ENCODE data around the gene MBOAT1. TPM values are rescaled to one million over a fixed set of nuclear protein-coding genes. Genes with fewer than 3 reads are reported as not detected.

Gene MBOAT1
- total RNA-seq, 2 experiments from 2014 or later = not detected

DNA sequence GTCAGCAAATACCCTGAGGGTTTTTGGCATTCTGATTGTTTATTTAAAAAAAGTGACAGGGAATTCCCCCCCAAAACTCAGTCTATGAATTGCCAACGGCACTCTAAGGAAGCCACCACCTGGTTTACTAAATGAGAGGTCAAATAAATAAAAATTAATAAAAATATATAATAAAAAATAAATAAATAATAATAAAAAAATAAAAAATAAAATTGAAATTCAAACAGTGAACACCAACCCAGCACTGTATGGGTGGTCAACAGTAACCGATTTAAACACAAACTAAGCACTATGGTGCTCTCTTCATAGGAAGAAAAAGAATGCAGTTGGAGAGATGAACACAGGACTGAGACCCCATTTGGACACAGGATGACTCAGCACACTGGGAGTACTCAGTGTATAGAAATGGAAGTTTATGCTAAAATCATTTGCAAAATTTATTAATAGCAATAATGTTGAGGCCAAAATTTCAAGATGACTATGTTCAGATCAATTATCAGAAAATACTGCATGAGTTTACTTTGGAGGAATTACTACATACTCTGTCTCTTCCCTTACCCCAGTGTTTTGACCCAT, 98.5 kb downstream of the MBOAT1 start:
- no peak overlapping the region for H3K4me2 ChIP-seq (ENCODE audit: low read length)
- no peak overlapping the region for H3K27ac ChIP-seq (ENCODE audit: low read depth, low read length, poor library complexity, severe bottlenecking)
- no peaks in the 10 kb centered on the region for H3K36me3 ChIP-seq (ENCODE audit: insufficient read depth, low read length)
- POLR2A ChIA-PET = no interaction called here
- H3K4me1 ChIP-seq (ENCODE audit: insufficient read depth, low read length, poor library complexity, severe bottlenecking) = no peaks in the 10 kb centered on the region
- no peaks in the 10 kb centered on the region for H3K79me2 ChIP-seq (ENCODE audit: insufficient read depth, low read depth, low read length)
- H3K9me3 ChIP-seq (ENCODE audit: low read length) = no peaks in the 10 kb centered on the region
- no peaks in the 10 kb centered on the region for H3K9me2 ChIP-seq (ENCODE audit: insufficient read depth, low read length)
- no peak overlapping the region for H2AFZ ChIP-seq (ENCODE audit: low read length)
- no peak overlapping the region for H3K4me3 ChIP-seq (ENCODE audit: low read depth, low read length, poor library complexity, severe bottlenecking)
- no peaks in the 10 kb centered on the region for H4K20me1 ChIP-seq (ENCODE audit: insufficient read depth, low read length)
- no peak for DNase-seq (ENCODE audit: low spot score)
- CTCF ChIA-PET (ENCODE audit: unreplicated experiment) = no interaction called here
- no TSS peak for BruUV-seq (replicated peaks)
- intact Hi-C loops (cut with micrococcal nuclease; ENCODE audit: unreplicated experiment) = no loop called here
- TF ChIP-seq EZH2phosphoT487 (IDR thresholded peaks at IDR 0.05; ENCODE audit: borderline replicate concordance, low read depth, low read length) = no peak
- TF ChIP-seq, protein P1, sequence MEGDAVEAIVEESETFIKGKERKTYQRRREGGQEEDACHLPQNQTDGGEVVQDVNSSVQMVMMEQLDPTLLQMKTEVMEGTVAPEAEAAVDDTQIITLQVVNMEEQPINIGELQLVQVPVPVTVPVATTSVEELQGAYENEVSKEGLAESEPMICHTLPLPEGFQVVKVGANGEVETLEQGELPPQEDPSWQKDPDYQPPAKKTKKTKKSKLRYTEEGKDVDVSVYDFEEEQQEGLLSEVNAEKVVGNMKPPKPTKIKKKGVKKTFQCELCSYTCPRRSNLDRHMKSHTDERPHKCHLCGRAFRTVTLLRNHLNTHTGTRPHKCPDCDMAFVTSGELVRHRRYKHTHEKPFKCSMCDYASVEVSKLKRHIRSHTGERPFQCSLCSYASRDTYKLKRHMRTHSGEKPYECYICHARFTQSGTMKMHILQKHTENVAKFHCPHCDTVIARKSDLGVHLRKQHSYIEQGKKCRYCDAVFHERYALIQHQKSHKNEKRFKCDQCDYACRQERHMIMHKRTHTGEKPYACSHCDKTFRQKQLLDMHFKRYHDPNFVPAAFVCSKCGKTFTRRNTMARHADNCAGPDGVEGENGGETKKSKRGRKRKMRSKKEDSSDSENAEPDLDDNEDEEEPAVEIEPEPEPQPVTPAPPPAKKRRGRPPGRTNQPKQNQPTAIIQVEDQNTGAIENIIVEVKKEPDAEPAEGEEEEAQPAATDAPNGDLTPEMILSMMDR (conservative IDR thresholded peaks at IDR 0.05; ENCODE audit: low read length) = no peak

DNA sequence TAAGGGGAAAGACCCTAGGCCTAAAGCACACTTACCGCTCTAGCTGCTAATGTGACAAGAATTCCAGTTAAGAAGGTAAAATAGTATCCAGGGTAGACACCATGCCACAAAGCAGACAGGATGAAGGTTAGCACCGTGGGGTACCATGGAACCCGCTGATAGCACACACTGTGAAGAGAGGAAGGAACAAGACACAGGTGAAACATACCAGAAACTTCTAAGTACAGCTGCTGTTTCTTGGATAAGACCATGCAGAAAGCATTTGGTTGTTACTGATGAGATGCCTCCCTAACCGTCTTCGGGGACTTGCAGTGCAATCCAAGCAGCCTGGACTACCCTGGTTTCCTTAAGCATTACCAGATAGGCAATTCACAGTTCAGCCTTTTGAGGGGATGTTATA, 99.4 kb downstream of the MBOAT1 start:
- no peak overlapping the region for H2AFZ ChIP-seq (ENCODE audit: low read length)
- intact Hi-C loops (cut with micrococcal nuclease; ENCODE audit: unreplicated experiment) = no loop called here
- TF ChIP-seq, protein P1 (conservative IDR thresholded peaks at IDR 0.05; ENCODE audit: low read length) = no peak
- no peak for TF ChIP-seq EZH2phosphoT487 (IDR thresholded peaks at IDR 0.05; ENCODE audit: borderline replicate concordance, low read depth, low read length)
- H3K9me2 ChIP-seq (ENCODE audit: insufficient read depth, low read length) = no peaks in the 10 kb centered on the region
- no peaks in the 10 kb centered on the region for H3K36me3 ChIP-seq (ENCODE audit: insufficient read depth, low read length)
- ChIA-PET POLR2A (no interaction called here), CTCF (ENCODE audit: unreplicated experiment) (no interaction called here)
- DNase-seq (ENCODE audit: low spot score) = no peak
- H3K27ac ChIP-seq (ENCODE audit: low read depth, low read length, poor library complexity, severe bottlenecking) = no peak overlapping the region
- H3K79me2 ChIP-seq (ENCODE audit: insufficient read depth, low read depth, low read length) = no peaks in the 10 kb centered on the region
- H3K9me3 ChIP-seq (ENCODE audit: low read length) = no peaks in the 10 kb centered on the region
- no peak overlapping the region for H3K4me3 ChIP-seq (ENCODE audit: low read depth, low read length, poor library complexity, severe bottlenecking)
- H3K4me1 ChIP-seq (ENCODE audit: insufficient read depth, low read length, poor library complexity, severe bottlenecking) = no peaks in the 10 kb centered on the region
- H4K20me1 ChIP-seq (ENCODE audit: insufficient read depth, low read length) = no peaks in the 10 kb centered on the region
- H3K4me2 ChIP-seq (ENCODE audit: low read length) = no peak overlapping the region
- BruUV-seq (replicated peaks) = no TSS peak

DNA sequence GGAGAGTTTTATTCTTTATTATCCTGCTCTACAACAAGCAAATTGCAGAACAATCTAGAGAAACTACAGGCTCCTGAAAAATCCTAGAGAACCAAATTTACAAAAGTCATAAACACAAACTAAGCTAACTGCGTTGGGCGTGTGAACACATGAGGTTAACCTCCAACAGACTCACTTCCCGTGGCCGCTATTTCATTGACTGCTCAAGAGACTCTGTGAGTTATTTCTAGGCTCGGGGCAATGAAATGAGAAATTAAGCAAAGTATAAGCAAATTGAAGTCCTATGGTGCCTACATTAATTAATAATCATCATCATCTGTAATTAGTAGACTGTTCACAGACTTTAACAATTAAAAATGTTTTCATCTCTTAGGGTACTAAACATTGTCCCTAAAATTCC, 100.0 kb downstream of the MBOAT1 start:
- Histone ChIP-seq H2AFZ (ENCODE audit: low read length) (no peak overlapping the region), H3K27ac (ENCODE audit: low read depth, low read length, poor library complexity, severe bottlenecking) (no peak overlapping the region), H4K20me1 (ENCODE audit: insufficient read depth, low read length) (no peaks in the 10 kb centered on the region), H3K4me1 (ENCODE audit: insufficient read depth, low read length, poor library complexity, severe bottlenecking) (no peaks in the 10 kb centered on the region), H3K9me2 (ENCODE audit: insufficient read depth, low read length) (no peaks in the 10 kb centered on the region), H3K79me2 (ENCODE audit: insufficient read depth, low read depth, low read length) (no peaks in the 10 kb centered on the region), H3K9me3 (ENCODE audit: low read length) (no peaks in the 10 kb centered on the region), H3K4me2 (ENCODE audit: low read length) (no peak overlapping the region), H3K4me3 (ENCODE audit: low read depth, low read length, poor library complexity, severe bottlenecking) (no peak overlapping the region), H3K36me3 (ENCODE audit: insufficient read depth, low read length) (no peaks in the 10 kb centered on the region)
- POLR2A ChIA-PET = no interaction called here
- BruUV-seq (replicated peaks) = no TSS peak
- CTCF ChIA-PET (ENCODE audit: unreplicated experiment) = no interaction called here
- TF ChIP-seq, protein P1 (conservative IDR thresholded peaks at IDR 0.05; ENCODE audit: low read length) = no peak
- no peak for TF ChIP-seq EZH2phosphoT487 (IDR thresholded peaks at IDR 0.05; ENCODE audit: borderline replicate concordance, low read depth, low read length)
- DNase-seq (ENCODE audit: low spot score) = no peak
- intact Hi-C loops (cut with micrococcal nuclease; ENCODE audit: unreplicated experiment) = no loop called here
